Activated T-cell treated with anti-CD3 and anti-CD28 coated beads, Interleukin-2, amount 50 U/mL, for 72 hours (primary cell): Measurements from ENCODE around the gene PIK3R2. TPM values are rescaled to one million over a fixed set of nuclear protein-coding genes. Genes with fewer than 3 reads are reported as not detected.

Experiments
- ATAC-seq, 2 donors: fragments of 150-1000 bp; cut with Tn5 transposase; replicated peaks in 1 of 2; 2 replicates each; pipeline ENCODE4 v1.10.0; 2021; ENCODE audit warnings: moderate library complexity in 2 of 2, mild to moderate bottlenecking in 1 of 2
- DNase-seq, 2 donors: peaks; one replicate each; pipeline ENCODE4 v3.0.0; 2021 to 2022; ENCODE audit warnings: mixed read lengths in 1 of 2
- H3K27ac Mint-ChIP-seq: one replicate; pipeline ENCODE4 v1.8.0; 2022; ENCODE audit warnings: mild to moderate bottlenecking, moderate library complexity, mixed read lengths
- H3K27me3 Mint-ChIP-seq: one replicate; pipeline ENCODE4 v1.8.0; 2022; ENCODE audit warnings: low read depth, mixed read lengths
- H3K36me3 Mint-ChIP-seq, 2 donors: one replicate each; pipeline ENCODE4 v1.8.0; 2022; ENCODE audit warnings: mixed read lengths in 2 of 2, mild to moderate bottlenecking in 1 of 2; ENCODE audit not compliant: insufficient read depth in 2 of 2
- H3K4me1 Mint-ChIP-seq: one replicate; pipeline ENCODE4 v1.8.0; 2022; ENCODE audit warnings: low read depth, mixed read lengths
- H3K4me3 Mint-ChIP-seq, 2 donors: one replicate each; pipeline ENCODE4 v1.8.0; 2022; ENCODE audit warnings: mild to moderate bottlenecking in 2 of 2, mixed read lengths in 2 of 2, moderate library complexity in 2 of 2
- H3K9me3 Mint-ChIP-seq, 2 donors: one replicate each; pipeline ENCODE4 v1.8.0; 2022; ENCODE audit warnings: mixed read lengths in 2 of 2
- total RNA-seq, 2 donors: library from RNA; stranded (reverse); gene quantifications; one replicate each; pipeline ENCODE4 v1.2.3, GENCODE V29; 2022

PIK3R2 gene
- total RNA-seq, 2 donors from 2014 or later: 13.3 to 15.4 TPM

DNA sequence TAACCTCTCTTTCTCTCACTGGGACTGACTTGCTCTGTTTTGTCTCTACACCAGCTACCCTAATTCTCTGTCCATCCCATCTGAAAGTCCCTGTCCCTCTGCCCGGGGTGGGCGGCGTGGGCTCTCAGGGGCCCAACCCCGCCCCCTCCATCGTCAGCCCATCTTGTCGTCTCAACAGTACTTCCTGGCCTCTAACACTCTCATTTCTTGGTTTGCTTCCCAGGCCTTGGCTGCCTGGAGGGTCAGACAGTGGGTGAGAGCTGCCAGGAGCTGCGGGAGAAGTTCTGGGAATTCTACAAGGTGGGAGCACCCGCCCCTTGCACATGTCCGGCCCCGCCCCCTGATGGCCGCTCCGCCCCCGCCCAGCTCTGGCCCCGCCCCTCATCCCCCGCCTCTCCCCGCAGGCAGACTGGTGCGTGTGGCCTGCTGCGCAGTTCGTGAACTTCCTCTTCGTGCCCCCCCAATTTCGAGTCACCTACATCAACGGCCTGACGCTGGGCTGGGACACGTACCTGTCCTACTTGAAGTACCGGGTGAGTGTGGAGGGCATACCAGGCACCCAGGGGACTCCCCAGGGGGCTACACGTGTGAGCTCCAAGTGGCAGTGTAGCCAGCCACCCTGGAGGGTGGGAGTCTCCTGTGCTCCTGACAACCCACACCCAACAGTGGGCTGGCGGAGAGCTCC is 41.7 kb downstream of the PIK3R2 start:
- Mint-ChIP-seq H3K4me1 (peaks cover 28% of the 10 kb centered on the region), H3K27ac (no peak overlapping the region), H3K9me3 (no peaks in the 10 kb centered on the region), H3K36me3 (peaks cover 0 to 3% of the 10 kb centered on the region in 2 donors), H3K4me3 (peak overlapping the region; percentile 88 to 93), H3K27me3 (no peaks in the 10 kb centered on the region)
- ATAC-seq (no peak), DNase-seq (peak; percentile 37 to 45)

DNA sequence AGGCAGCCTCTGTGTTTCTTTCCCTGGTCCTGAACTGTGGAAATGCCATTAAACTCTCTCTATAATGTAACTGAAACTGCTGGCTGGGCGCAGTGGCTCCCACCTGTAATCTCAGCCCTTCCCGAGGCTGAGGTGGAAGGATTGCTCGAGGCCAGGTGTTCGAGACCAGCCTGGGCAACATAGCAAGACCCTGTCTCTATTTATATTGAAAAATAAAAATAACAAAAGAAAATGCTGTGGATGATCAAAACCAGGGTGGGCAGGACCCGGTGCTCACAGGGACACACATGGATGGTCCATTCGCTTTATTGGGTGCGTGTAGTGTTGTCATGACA is 43.5 kb downstream of the PIK3R2 start:
- DNase-seq (no peak), ATAC-seq (no peak)
- Mint-ChIP-seq H3K27me3 (no peaks in the 10 kb centered on the region), H3K36me3 (peaks cover 0 to 3% of the 10 kb centered on the region in 2 donors), H3K4me1 (peaks cover 27% of the 10 kb centered on the region), H3K4me3 (no peak overlapping the region), H3K27ac (no peak overlapping the region), H3K9me3 (no peaks in the 10 kb centered on the region)

DNA sequence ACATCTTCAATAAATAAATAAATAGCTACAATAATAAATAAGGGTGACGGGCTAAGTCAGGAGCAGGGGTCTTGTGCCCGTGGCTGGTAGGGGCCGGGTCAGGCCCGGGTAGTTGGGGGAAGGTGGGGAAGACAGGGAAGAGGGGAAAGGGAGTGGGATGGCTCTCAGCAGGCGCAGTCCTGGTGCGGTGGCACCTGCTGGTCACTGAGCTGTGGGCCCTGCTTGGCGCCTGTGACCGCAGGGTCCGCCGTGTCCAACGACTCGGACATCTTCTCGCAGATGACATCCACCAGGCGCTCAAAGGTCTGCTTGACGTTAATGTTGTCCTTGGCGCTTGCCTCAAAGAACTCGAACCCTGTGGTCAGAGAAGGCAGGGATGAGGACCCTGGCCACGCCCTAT is 44.3 kb downstream of the PIK3R2 start:
- H3K4me1 Mint-ChIP-seq: peaks cover 25% of the 10 kb centered on the region
- H3K4me3 Mint-ChIP-seq: no peak overlapping the region
- no peak for ATAC-seq
- no peaks in the 10 kb centered on the region for H3K27me3 Mint-ChIP-seq
- no peak for DNase-seq
- peaks cover 0 to 3% of the 10 kb centered on the region in 2 donors for H3K36me3 Mint-ChIP-seq
- H3K9me3 Mint-ChIP-seq: no peaks in the 10 kb centered on the region
- no peak overlapping the region for H3K27ac Mint-ChIP-seq

DNA sequence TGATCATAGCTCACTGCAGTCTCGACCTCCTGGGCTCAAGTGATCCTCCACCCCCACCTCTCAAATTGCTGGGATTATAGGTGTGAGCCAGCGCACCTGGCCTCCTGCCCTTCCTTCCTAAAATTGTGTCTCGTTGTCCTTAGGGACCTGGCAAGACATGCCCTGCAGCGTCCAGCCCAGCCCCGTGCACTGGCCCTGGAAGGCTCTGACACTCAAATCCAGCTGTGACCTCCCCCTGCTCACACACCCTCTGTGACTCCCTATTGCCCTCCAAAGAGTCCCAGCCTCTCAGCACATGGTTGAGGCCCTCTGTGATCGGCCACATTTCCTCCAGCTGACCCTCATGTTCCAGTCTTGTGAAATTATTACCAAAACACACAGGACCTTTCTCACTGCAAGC is 45.0 kb downstream of the PIK3R2 start:
- DNase-seq: no peak

DNA sequence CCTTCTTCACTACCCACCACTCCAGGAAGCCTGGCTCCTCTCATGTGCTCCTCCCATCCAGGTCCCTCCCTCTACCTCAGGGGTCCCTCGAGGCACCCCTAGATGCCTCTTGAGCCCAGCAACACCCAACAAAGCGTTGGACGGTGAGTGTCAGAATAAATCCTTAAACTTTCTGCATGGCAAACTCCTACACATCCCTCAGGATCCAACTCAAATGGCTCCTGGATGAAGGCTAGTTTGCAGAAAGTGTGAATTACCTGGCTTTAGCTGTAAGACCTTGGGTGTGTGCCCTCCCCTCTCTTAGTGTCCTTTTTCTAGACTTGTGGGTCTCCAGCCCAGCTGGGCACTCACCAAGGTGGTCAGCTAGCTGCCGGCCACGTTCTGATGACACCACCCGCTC is 45.4 kb downstream of the PIK3R2 start:
- no peaks in the 10 kb centered on the region for H3K9me3 Mint-ChIP-seq
- no peaks in the 10 kb centered on the region for H3K27me3 Mint-ChIP-seq
- H3K36me3 Mint-ChIP-seq: peaks cover 0 to 3% of the 10 kb centered on the region in 2 donors
- no peak for DNase-seq
- H3K4me1 Mint-ChIP-seq: peaks cover 30% of the 10 kb centered on the region
- no peak overlapping the region for H3K4me3 Mint-ChIP-seq
- H3K27ac Mint-ChIP-seq: no peak overlapping the region
- ATAC-seq: no peak

More for the DNA sequence above, 45.0 kb downstream of the PIK3R2 start:
- no peak for ATAC-seq
- Mint-ChIP-seq H3K36me3 (peaks cover 0 to 3% of the 10 kb centered on the region in 2 donors), H3K9me3 (no peaks in the 10 kb centered on the region), H3K4me3 (no peak overlapping the region), H3K27me3 (no peaks in the 10 kb centered on the region), H3K27ac (no peak overlapping the region), H3K4me1 (peaks cover 25% of the 10 kb centered on the region)

DNA sequence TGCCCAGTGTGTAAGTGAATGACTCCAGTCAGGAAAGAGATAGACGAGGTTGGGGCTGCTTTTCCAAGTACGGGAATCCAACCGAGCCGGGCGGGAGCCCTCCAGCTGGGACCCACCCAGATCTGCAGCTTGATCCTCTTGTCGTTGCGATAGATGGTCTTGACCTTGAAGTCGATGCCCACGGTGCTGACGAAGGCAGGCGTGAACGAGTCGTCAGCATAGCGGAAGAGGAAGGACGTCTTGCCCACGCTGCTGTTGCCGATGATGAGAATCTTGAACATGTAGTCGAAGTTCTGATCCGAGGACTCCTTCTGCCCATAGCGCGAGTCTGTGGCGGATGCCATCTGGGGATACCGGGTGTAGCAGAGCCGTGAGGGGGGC is 49.4 kb downstream of the PIK3R2 start:
- ATAC-seq: no peak
- no peak for DNase-seq
- peak overlapping the region; percentile 85 to 97 for H3K4me3 Mint-ChIP-seq
- H3K27me3 Mint-ChIP-seq: no peaks in the 10 kb centered on the region
- H3K4me1 Mint-ChIP-seq: peaks cover 23% of the 10 kb centered on the region
- peaks cover 0 to 3% of the 10 kb centered on the region in 2 donors for H3K36me3 Mint-ChIP-seq
- no peaks in the 10 kb centered on the region for H3K9me3 Mint-ChIP-seq
- no peak overlapping the region for H3K27ac Mint-ChIP-seq

DNA sequence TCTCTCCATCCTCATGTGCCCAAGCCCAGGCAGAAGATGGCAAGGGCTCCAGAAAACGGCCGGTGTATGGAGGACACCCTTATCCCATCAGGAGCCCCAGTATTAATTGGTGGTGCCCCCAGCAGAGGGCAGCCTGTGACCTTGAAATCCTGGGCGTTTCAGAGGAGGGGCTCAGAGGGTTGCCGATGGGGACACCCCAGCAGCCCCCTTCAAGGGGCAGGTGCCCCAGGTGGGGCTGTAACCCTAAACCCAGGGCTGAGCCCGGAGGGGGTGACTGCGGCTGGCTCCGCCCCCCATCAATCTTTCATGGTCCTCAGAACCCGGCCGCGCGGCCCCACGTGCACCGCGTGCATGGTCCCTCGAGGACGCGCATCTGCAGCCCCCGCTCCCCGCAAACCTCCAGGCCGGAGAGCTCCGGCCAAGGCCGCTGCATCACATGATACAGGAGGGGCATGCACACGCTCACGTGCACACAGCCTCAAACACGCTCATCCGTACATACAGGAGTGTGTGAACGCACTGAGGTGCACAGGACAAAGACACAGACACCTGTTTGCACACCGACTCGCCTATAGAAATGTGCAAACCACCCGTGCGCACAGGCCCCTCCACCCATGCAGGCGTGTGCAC is 49.9 kb downstream of the PIK3R2 start:
- H3K4me3 Mint-ChIP-seq: peak overlapping the region; percentile 85 to 97
- H3K4me1 Mint-ChIP-seq: peaks cover 23% of the 10 kb centered on the region
- no peaks in the 10 kb centered on the region for H3K9me3 Mint-ChIP-seq
- no peak for ATAC-seq
- peaks cover 0 to 3% of the 10 kb centered on the region in 2 donors for H3K36me3 Mint-ChIP-seq
- no peaks in the 10 kb centered on the region for H3K27me3 Mint-ChIP-seq
- DNase-seq: no peak
- no peak overlapping the region for H3K27ac Mint-ChIP-seq

DNA sequence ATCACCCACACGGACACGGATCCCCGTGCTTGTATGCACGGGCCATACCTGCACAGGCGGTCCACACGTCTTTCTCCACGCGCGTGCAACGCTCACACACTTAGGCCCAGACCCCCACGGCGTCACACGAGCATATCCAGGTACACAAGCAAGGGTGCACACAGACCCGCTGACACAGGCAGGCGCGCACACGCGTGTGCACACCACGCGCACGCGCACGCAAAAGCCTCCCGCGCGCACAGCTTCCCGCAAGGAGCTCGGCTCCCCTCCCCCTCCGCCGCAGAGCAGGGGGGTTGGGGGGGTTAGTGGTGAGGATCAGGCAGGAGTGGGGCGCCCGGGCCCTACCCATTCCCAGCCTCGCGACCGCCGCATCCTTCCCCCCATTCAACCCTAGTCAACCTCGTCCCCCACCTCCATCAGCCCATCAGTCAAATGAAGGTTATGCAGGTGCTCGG is 50.5 kb downstream of the PIK3R2 start:
- ATAC-seq: no peak

DNA sequence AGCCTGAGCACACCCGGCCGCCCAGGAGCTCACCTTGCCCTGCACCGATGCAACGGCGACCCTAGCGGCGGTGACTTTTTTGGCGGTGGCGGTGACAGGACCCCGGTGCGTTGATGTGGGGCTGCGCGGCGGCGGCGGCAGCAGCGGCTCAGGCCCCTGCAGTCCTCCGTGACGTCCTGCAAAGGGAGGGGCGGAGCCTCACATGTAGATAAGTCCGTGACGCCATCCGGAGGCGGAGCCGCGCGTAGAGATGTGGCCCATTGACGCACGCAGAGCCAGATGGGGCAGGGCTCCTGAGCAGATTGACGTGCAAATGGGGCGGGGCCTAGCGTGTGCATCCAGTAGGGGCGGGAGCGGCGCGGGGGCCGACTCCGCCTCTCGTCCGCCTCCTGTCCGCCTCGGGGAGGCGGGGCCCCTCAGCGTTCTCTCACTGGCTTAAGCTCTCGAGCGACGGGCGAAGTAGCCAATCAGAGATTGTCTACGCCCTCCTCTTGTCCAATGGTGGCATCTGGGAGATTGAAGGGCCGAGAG is 51.0 kb downstream of the PIK3R2 start, which contains the start of gene RAB3A:
RAB3A (minus strand) TSS at position 180 of the 531 bp plus-strand sequence. CDS start 1,302 bp downstream, outside the sequence.
- ATAC-seq: peak; percentile 91 to 92
- peak; percentile 99 to 100 for DNase-seq
- Mint-ChIP-seq H3K27me3 (peaks cover 6% of the 10 kb centered on the region), H3K27ac (peak within 1 kb of the TSS; percentile 56), H3K9me3 (no peaks in the 10 kb centered on the region), H3K36me3 (no peaks in the 10 kb centered on the region), H3K4me3 (peak within 1 kb of the TSS; percentile 85 to 97), H3K4me1 (peaks cover 28% of the 10 kb centered on the region)

More for the DNA sequence above, 50.5 kb downstream of the PIK3R2 start:
- Mint-ChIP-seq H3K36me3 (peaks cover 0 to 3% of the 10 kb centered on the region in 2 donors), H3K27ac (no peak overlapping the region), H3K4me3 (peak overlapping the region; percentile 85 to 97), H3K4me1 (peaks cover 24% of the 10 kb centered on the region), H3K27me3 (peaks cover 1% of the 10 kb centered on the region), H3K9me3 (no peaks in the 10 kb centered on the region)
- no peak for DNase-seq

DNA sequence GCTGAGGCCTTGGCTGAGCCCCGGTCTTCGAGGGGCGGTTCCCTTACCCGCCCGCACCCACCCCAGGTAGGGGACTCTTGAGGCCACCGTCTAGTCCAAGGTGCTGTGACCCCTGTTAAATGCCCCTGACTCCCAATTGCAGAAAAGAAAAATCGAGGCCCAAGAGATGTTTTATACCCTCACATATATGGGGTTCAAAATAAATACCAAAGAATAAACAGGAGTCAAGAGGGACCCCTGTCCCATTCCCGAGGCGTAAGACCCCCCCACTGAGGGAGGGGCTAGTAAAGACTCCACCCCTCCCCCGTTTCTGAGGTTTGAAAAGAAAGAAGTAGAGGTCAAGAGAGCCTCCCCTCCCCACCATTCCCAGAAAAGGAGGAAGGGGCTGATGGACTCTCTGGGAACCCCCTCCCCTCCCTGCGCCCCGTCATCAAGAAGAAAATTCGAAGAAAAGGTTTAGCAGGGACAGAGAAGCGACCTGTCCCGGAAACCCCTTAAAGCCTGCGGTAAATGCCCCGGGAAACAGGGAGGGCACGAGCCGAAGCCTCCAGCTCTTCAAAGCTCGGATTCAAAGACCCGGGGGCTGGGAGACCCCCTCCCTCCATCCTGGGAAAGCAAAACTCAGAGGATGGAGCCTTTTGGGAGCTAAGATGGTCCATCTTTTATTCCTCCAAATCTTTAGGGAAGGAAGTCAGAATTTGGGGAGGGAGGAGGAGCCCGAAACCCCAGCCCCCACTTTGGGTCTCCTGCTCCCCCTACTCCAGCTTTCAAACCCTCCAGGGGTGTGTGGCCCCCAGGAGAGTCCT is 51.6 kb downstream of the PIK3R2 start:
- no peaks in the 10 kb centered on the region for H3K36me3 Mint-ChIP-seq
- DNase-seq: peak; percentile 63 to 70
- H3K27me3 Mint-ChIP-seq: peaks cover 6% of the 10 kb centered on the region
- peaks cover 28% of the 10 kb centered on the region for H3K4me1 Mint-ChIP-seq
- H3K27ac Mint-ChIP-seq: peak overlapping the region; percentile 56
- ATAC-seq: peak; percentile 10 to 13
- peak overlapping the region; percentile 85 to 97 for H3K4me3 Mint-ChIP-seq
- H3K9me3 Mint-ChIP-seq: no peaks in the 10 kb centered on the region

DNA sequence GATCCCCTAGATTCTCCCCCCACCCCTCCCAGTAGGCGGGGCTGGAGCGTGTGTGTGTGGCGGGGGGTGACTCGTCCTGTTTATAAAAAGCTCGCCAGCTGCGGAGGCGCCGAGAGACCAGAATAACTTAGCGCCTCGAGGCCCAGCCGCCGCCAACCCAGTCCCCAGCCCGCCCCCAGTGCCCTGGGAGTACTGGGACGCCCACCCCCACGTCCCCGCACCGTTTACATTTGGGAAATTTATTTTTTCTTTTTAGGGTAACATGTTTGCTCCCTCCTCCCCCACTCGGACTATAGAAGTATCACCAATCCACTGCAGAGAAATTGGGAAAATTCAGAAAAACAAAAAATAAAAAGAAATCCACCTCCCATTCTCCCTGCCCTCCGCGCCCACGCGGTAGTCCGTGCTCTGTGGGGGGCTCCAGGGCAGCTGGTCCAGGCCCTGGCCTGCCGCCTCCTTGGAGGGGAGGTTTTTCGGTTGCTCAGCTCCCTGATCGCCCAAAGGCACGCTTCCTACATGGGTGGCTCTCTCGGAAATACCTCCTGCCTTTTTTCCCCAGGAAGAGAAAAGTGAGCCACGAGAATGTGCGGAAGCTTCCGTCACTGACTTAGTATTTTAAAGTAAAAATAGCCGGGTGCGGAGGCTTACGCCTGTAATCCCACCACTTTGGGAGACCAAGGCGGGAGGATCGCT is 52.4 kb downstream of the PIK3R2 start:
- Mint-ChIP-seq H3K36me3 (no peaks in the 10 kb centered on the region), H3K4me3 (peak overlapping the region; percentile 85 to 97), H3K4me1 (peaks cover 28% of the 10 kb centered on the region), H3K27ac (no peak overlapping the region), H3K9me3 (no peaks in the 10 kb centered on the region), H3K27me3 (peaks cover 6% of the 10 kb centered on the region)
- DNase-seq (peak; percentile 71 to 75), ATAC-seq (no peak)

DNA sequence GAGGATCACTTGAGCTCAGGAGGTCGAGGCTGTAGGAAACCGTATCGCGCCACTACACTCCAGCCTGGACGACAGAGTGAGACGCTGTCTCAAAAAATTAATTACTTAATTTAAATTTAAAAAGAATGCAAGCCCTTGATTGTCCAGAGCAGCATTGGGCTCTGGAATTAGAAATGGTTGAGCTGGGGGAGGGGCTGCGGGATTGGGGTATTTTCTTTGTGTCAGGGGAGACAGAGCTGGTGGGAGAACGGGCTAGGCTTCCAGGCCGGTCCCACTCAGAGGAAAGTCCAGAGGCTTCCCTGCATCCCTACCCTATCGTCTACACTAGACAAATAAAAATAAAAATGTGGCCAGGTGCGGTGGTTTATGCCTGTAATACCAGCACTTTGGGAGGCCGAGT is 53.1 kb downstream of the PIK3R2 start:
- Mint-ChIP-seq H3K4me1 (peaks cover 28% of the 10 kb centered on the region), H3K27me3 (peaks cover 6% of the 10 kb centered on the region), H3K27ac (no peak overlapping the region), H3K4me3 (no peak overlapping the region), H3K9me3 (no peaks in the 10 kb centered on the region), H3K36me3 (no peaks in the 10 kb centered on the region)
- DNase-seq (no peak), ATAC-seq (no peak)
